ENCODE results near the gene PLD4.
"Not testable (repeated sequence)": the region's sequence is repeated elsewhere in the genome, so short reads cannot be mapped to it uniquely, and the experiment has no call there.

GRCh38 chr14:104945266-104945665, 20.6 kb downstream of the PLD4 start:
- not testable (repeated sequence) for TF ChIP-seq USF1 (CRISPR knock-in tag; IDR thresholded peaks at IDR 0.05); ZNF407 (IDR thresholded peaks at IDR 0.05; ENCODE audit: low read depth); ZNF398 (CRISPR knock-in tag; IDR thresholded peaks at IDR 0.05); ZNF668 (CRISPR knock-in tag; IDR thresholded peaks at IDR 0.05); TRIM24 (IDR thresholded peaks at IDR 0.05); HNRNPLL (IDR thresholded peaks at IDR 0.05; ENCODE audit: low read depth, low read length, poor library complexity, severe bottlenecking); MXI1 (IDR thresholded peaks at IDR 0.05; ENCODE audit: low read depth, low read length); POLR2AphosphoS5 (IDR thresholded peaks at IDR 0.05; ENCODE audit: control insufficient read depth, insufficient read depth, low read depth, low read length)
